Stimulated activated CD4-positive, alpha-beta T cell treated with anti-CD3 and anti-CD28 coated beads, Interleukin-1b, Interleukin-23, amount 100 ng/mL, for 24 hours (primary cell): Measurements from ENCODE around the gene ARRDC3.
"Not testable (repeated sequence)": the region's sequence is repeated elsewhere in the genome, so short reads cannot be mapped to it uniquely, and the experiment has no call there.

Experiments
- DNase-seq, 4 experiments: peaks; one replicate each; pipeline ENCODE4 v3.0.0-alpha.2; 2020; ENCODE audit warnings: low read depth in 4 of 4, low spot score in 1 of 4

The ARRDC3 gene, protein sequence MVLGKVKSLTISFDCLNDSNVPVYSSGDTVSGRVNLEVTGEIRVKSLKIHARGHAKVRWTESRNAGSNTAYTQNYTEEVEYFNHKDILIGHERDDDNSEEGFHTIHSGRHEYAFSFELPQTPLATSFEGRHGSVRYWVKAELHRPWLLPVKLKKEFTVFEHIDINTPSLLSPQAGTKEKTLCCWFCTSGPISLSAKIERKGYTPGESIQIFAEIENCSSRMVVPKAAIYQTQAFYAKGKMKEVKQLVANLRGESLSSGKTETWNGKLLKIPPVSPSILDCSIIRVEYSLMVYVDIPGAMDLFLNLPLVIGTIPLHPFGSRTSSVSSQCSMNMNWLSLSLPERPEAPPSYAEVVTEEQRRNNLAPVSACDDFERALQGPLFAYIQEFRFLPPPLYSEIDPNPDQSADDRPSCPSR

DNA sequence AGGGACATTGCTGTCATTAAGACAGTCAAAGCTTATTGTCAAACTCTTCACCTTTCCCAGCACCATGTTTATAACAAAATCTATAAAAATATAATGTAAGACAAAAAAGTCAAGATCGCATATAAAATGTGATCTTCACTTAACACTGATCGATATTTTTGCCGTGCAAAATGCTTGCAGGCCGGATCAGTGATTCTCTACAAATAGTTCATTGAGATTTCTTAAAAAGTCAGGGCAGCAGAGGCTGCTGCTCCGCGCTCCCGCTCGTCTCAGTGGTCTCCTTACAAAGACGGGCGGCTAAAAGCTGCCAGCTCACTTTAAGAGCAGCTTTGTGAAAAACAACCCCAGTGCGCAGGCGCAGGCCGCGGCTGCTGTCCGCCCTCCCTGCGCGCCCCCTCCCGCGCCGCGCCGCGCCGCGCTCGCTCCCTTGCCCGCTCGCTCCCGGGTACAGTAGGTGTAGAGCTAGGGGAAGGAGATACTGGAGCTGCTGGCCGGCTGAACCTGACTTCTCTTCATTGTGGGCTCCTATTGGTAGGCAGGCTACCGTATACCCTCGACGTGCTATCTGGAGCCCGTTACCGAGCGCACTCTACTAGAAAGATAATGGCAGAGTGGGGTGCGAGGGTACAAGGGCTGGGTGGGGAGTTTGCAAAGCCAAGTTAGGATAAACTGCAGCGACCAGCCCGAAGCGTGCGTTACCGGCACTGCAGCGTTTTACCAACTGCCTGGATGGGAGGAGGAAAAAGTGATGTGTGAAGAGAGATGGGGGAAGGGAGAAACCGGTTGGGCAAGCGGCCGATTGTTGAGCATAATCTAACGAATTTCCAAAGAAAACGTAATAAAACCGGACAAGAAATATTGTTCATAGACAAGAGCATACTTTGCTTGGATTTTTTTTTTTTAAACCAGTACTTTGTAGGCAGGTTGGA is at the start of gene ARRDC3:
Gene ARRDC3 (minus strand): TSS at position 291 of the 929 bp plus-strand sequence. CDS start 225 bp downstream, at position 66.
- DNase-seq = peak; percentile 88 to 94 (median 92)

DNA sequence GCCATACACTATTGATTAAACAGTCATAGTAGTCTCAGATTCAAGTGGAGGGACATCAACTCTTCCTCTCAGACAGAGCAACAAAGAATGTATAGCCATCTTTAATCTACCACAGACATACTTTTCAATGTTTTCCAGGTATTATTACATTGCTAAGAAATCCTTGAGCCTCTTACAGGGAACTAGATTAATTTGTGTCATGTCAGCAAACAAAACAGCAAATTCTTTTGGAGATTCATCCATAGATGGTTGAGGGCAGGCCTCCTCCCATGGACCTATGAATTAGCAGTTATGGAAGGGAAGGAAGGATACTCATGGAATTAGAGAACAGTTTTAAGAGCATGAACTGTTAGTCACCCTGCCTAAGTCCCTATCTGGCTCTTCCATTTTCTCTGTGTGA is 47.8 kb upstream of the ARRDC3 start:
- no peak for DNase-seq

DNA sequence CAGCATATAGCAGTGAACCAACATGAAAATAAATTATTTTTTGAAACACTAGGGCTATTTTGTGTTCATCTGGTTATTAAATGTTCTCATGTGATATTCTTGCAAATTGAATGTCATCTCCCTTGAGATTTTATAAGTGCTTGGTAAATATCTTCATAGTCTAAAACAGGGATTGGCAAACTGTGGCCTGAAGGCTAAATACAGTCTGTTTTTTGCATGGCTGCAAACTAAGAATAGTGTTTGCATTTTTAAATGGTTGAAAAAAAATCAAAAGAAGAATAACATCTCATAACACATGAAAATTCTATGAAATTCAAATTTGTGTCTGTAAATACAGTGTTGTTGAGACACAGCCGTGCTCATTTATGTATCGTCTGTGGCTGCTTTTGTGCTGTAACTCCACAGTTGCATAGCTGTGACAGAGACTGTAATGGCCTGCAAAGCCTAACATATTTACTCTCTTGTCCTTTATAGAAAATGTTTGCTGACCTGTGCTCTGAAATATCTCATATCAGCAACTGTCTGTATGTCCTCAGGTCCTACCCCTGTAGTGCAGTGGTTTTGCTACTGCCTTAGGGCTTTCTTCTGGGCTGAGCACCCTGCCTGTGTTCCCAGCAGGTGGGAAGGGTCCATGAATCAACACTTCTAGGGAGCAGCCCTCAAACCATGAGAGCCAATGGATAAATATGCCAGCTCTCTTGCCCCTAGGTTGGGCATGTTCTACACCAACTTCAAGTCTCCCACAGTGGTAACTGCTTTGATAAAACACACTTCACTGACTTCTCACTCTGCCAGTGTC is 41.7 kb upstream of the ARRDC3 start:
- DNase-seq = no peak

DNA sequence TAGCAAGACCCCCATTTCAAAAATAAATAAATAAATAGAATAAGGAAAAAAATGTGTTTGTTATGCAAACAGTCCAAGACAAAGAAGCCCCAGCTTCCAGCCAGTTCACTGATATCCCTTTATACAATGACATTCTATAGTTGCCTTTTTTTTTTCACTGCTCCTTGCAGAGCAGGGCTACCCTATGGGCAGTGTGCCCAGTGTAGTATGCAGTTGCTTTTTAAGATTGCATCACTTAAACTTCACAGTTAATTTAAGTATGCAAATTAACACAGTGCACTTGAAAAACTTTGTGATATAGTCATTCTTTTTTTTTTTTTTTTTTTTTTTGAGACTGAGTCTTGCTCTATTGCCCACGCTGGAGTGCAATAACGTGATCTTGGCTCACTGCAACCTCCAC is 40.8 kb upstream of the ARRDC3 start:
- no peak for DNase-seq

DNA sequence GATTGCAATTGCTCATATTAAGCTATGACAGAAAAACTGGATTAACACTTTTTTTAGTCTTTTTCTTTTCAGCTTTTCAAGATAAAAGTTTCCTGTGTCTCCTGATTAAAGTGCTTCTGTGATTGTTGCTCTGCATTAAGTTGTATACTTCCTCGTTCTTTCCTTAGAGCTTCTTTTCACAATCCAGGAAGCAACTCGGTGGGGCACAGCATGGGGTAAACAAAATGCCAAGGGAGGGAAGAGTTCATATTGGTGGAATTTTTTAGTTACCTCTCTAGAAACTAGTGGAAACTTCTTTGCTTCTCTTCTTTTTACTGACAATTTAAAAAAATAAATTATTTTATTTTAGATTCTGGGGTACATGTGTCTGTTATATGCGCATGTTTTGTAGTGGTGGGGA is 37.8 kb upstream of the ARRDC3 start:
- DNase-seq = no peak

DNA sequence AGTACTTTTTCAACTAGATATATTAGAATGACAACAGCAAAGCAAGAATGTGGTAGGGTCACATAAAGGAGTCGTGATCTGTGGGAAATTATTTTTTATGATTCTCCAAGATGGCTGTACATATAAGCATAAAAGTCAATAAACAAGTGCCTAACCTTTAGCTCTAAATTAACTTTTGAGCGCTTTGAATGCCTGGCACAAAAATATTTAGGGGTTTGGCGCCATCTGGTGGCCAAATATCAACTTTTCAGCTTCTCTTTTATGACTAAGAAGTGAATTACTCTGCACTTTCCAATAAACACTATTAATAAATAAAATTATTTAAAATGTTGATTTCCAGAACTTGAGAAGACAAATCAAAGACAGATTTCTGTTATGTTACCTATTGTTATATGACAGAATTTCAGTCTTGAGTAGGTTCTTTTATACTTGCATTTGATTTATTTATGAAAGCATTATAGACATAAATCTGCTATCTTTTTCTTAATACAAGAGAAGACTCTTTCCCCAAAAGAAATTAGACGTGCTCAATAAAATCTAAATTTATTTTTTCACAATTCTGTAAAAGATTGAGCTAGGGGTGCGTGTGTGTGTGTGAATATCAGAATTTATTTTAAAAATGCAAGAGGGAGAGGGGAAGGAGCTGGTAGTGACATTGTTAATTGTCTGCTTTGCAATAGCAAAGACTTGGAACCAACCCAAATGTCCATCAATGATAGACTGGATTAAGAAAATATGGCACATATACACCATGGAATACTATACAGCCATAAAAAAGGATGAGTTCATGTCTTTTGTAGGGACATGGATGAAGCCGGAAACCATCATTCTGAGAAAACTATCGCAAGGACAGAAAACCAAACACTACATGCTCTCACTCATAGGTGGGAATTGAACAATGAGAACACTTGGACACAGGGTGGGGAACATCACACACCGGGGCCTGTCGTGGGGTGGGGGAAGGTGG is 36.7 kb upstream of the ARRDC3 start:
- peak; percentile 40 to 61 (median 56) for DNase-seq

DNA sequence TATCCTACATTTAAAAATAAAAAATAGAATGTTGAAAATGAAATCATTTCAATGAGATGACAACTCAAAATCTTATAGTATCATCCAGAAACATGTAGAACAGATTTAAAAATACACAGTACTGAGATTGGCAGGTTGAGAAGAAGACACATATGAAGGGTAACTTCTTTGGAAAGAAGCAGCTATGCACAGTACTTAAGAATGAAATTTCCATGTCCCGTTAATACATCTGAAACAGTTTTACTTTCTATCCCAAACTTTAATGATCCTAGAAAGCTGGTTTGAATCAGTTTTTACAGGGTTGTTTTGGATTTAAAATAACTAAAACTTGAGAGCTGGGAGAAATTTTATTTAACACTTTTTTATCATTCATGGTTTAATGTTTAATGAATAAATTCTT is 36.0 kb upstream of the ARRDC3 start:
- no peak for DNase-seq

DNA sequence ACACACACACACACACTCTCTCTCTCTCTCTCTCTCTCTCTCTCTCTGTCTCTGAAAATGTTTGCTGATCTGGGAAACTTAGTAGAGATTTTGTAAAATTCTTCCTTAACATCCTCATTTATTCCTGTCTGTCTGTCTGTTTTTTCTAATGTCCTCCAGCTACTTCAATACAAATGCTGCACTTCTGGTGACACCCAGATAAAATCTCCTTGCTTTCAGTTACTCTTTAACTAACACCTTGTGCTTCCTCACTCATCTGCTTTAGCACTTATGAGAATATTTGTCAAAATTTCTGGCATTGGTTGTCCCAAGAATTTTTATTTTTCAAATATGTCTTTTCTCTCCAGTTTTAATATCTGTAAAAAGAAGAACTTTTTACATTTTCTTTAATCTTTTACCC is 35.0 kb upstream of the ARRDC3 start:
- DNase-seq = no peak

DNA sequence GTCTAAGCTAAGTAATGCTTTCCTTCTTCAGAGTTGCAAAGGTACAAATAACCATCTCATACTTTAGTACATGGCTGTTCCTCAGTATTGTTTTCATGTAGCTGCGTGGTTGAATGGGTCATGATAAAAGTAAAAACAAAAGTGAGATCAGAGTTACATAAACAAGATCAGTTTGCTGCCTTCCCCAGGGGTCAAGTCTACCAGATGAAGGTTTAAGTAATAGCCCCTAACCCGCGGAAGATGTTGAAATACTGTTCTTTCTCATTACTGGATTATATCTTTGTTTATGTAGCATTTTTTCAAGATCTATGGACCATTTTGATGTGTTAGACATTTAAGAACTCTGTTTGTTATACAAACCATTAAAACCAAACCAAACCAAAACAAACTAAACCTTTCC is 34.1 kb upstream of the ARRDC3 start:
- DNase-seq = no peak

DNA sequence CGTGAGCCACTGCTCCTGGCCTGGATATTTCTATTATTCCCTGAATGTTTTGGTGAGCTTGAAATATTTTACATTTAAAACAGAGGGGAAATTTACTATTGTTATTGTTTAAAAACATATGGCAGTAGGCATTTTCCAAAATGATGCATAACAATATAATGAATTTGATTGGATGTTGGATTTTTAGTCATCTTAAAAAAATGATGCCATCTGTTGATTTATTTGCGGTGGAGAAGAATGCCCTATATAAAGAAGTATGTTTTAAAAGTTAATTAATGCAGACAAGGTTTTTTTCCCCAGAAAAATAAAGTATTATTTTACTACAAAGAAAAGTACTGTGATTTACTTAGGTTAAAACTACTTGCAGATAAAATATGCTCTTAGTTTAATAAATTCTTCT is 33.4 kb upstream of the ARRDC3 start:
- no peak for DNase-seq

DNA sequence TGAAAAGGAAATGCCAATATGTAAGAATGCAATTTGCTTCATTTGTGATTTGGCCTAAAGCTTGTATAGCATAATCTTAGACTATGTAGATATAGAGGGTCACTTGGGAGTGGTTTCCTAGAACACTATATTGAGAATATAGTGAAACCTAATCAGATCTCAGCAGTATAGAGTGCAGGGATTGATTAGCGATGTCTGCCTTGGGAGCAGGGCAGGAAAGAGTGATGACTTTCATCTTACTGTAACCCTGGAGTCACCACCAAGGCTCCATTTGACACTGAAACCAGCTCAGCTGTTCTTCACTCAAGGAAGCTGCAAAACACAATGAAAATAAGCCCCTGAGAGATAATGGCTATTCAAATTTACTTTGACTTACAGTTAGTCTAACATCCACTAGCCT is 26.2 kb upstream of the ARRDC3 start:
- no peak for DNase-seq

DNA sequence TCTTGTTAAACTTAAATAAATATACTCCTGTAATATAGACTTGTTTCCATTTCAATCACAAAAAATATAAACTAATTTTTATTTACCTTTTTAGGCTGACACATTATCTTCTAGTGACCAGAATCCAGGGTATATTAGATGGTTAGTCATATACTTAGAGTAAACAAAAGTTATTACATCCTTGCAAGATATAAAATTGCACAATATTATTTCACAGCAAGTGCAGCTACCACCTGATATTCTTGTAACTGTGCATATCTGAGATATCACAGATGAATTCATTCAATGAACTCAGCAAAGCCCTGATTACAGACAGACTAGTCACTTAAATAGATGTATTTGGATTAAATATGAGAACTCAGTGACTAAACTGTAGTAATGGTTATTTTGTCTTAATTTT is 25.6 kb upstream of the ARRDC3 start:
- no peak for DNase-seq

DNA sequence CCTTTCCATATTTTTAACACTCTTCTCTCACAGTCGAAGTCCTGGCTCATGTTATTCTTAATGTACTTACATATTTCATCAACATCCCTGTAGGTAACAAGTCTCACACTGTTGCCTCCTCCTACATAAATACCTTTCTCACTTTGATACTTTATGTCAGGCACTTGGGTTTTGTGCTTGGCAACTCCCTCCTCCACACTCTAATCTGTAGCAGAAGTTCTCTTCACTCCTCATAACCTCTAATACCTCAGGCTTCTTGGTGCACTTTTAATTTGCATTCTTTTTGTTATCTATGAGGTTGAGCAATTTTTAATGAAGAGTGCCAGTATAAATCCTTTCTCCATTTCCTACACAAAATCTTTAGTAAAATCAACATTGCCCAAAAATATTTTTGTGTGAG is 24.1 kb upstream of the ARRDC3 start:
- DNase-seq = no peak

DNA sequence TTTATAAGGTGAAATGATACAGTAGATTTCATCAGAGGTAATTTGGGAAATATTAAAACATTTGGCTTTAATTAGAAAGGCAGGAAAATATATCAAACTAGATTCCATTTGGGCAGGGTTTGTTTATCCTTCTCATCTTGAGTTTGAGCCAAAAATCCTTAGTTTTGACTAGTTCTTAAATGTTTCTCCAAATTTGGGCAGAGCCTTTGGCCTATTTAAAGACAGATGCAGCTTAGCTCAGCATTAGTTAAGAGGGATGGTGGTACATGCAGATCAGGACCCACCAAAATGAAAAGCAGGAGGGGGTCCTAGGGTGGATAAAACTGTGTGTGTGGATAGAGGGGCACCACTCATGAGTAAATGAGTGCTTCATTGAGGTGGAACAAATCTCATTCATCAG is 20.3 kb upstream of the ARRDC3 start:
- DNase-seq = no peak

DNA sequence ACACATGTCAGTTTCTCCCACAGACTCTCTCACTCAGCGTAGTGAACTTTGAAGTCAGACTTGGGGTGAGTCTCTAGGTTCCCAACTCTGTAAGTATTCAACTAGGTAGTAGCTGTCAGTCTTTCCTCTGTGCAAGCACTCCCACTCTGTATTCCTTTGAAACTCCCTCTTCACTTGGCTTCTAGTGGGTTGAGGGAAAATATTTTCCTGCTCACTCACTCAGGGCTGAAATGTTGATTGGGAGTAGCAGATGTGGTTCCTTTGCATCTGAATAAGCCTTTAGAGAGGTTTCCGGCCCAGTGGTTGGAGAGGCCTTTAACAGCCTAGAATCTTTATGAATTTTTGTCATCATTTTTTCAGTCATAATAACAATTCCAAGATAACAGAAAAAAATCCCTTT is 18.1 kb upstream of the ARRDC3 start:
- no peak for DNase-seq

DNA sequence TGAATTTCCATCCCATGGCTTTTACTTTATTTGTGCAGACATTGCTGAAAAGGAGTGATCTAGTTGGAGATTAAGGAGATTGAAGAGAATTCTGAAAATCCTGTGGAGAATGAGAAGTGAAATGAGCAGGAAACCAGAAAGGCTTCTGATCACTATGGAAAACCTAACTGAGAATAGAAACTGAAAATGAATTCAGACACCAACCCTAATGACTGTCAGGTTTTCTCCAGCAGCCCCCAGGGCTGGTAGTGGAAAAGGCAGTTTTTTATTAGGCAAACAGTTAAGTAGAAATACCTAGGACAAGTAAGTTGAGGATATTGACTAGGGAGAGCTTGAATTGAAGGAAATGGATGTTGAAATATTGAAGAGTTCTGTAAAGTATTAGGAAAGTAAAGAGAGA is 14.7 kb upstream of the ARRDC3 start:
- DNase-seq = no peak

DNA sequence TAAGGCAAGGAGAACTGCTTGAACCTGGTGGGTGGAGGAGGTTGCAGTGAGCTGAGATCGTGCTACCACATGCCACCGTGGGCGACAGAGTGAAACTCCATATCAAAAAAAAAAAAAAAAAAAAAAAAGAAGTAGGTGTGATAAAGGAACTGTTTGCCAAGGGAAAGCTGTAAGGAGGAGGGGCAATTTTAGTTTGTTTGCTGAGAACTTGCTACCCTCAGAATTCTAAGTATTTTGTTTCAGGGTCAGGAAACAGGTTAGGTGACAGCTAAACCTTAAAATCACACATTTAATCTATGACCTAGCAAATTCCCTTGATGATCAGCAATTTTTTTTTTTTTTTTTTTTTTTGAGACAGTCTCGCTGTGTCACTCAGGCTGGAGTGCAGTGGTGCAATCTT is 7.2 kb upstream of the ARRDC3 start:
- DNase-seq = no peak

DNA sequence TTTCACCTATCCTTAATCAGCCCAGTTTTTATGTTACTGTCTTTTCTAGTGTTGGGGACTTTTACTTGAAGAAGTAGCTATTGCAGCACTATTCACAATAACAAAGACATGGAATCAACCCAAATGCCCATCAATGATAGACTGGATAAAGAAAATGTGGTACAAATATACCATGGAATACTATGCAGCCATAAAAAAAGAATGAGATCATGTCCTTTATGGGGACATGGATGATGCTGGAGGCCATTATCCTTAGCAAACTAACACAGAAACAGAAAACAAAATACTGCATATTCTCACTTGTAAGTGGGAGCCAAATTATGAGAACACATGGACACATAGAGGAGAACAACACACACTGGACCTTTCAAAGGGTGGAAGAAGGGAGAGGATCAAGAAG is 6.4 kb upstream of the ARRDC3 start:
- not testable (repeated sequence) for DNase-seq

DNA sequence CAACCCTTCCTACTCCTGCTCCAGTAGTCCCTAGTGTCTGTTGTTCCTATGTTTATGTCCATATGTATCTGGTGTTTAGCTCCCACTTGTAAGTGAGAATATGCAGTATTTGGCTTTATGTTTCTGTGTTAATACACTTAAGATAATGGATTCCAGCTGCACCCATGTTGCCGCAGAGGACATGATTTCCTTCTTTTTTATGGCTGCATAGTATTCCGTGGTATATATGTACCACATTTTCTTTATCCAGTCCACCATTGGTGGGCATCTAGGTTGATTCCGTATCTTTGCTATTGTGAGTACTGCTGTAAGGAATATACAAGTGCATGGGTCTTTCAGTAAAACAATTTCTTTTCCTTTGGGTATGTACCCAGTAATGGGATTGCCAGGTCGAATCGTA is 5.2 kb upstream of the ARRDC3 start:
- DNase-seq = no peak

DNA sequence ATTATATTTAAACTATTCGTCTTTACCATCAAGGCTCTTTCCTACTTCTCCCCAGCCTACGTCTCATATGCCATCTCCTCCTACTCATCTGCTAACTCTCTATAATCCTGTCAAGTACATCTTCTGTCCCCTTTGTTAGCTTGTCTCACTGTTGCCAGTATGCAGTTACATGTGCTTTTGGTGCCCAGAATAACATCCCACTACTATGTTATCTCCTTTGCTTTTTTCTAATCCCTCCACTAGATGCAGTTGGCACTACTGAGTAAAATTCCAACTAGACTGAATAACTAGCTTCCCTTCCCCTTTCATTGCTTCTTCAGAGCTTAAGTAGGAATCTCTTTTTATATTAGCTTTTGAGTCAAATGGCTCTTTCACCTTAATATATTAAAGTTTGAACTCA is 3.0 kb upstream of the ARRDC3 start:
- no peak for DNase-seq
